IPS-NIHi11 (cell line): ENCODE measurements around the gene TNFRSF1A.

Experiments
- DNase-seq: peaks from one replicate; pipeline ENCODE4 v3.0.0; 2012; ENCODE audit warnings: mixed read lengths, low spot score

TNFRSF1A gene

GRCh38 chr12:6336889-6337853 is 4.7 kb downstream of the TNFRSF1A start:
- no peak for DNase-seq

GRCh38 chr12:6336079-6336888 is 5.6 kb downstream of the TNFRSF1A start:
- DNase-seq, result peak; percentile 94

GRCh38 chr12:6335451-6336078 is 6.3 kb downstream of the TNFRSF1A start:
- DNase-seq, result peak; percentile 54

- DNase-seq, result no peak
Observed at GRCh38 chr12:6334940-6335450, 6.9 kb downstream of the TNFRSF1A start.

GRCh38 chr12:6334359-6334758 is 7.5 kb downstream of the TNFRSF1A start:
- DNase-seq, result no peak

GRCh38 chr12:6333566-6333965 is 8.3 kb downstream of the TNFRSF1A start:
- no peak for DNase-seq

- DNase-seq, result no peak
Observed at GRCh38 chr12:6333029-6333428, 8.8 kb downstream of the TNFRSF1A start.

GRCh38 chr12:6332459-6332858 is 9.4 kb downstream of the TNFRSF1A start:
- no peak for DNase-seq

- DNase-seq, result no peak
Observed at GRCh38 chr12:6330999-6331714, 10.7 kb downstream of the TNFRSF1A start.

- DNase-seq, result no peak
Observed at GRCh38 chr12:6330192-6330591, 11.7 kb downstream of the TNFRSF1A start.

- DNase-seq, result no peak
Observed at GRCh38 chr12:6329703-6330064, 12.2 kb downstream of the TNFRSF1A start.

GRCh38 chr12:6328945-6329702 is 12.8 kb downstream of the TNFRSF1A start:
- DNase-seq, result no peak

- DNase-seq, result no peak
Observed at GRCh38 chr12:6328045-6328779, 13.7 kb downstream of the TNFRSF1A start.

GRCh38 chr12:6327229-6328041 is 14.4 kb downstream of the TNFRSF1A start:
- DNase-seq, result no peak

- DNase-seq, result peak; percentile 85
Observed at GRCh38 chr12:6326316-6327228, 15.3 kb downstream of the TNFRSF1A start.

GRCh38 chr12:6324936-6325750 is 16.7 kb downstream of the TNFRSF1A start:
- no peak for DNase-seq

GRCh38 chr12:6323995-6324711 is 17.7 kb downstream of the TNFRSF1A start:
- DNase-seq, result no peak
